ENCODE data around the gene LDLRAD4.

Gene LDLRAD4

DNA sequence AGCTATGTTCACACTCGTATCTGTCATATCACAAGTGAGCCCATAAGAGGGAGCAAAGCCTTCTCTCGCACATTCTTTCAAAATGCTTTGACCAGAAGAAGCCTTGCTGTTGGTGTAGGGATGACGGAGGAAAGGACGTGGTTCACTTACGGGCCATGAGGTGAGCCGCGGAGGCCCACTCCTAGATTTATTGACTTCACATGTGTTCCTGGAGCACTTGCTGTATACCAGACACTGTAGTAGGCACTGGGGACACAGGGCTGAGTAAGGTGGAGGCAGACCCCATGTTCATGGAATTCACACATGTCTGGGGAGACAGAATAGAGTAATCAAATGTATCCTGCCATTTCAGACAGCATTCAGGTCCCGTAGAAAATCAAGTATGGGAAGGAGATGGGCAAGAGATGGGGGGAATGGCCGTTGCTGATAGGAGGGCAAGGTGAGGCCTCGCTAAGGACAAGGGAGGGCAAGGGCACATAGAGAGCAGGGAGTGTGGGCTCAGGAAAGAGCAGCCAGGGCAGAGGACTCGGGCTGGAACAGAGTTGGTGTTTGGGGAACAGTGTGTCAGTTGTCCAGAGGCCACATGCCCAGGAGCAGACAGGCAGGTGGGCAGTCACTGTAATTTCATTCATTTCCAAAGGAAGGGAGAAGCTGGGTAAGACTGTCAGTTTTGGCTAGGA is 182.2 kb downstream of the LDLRAD4 start:
- Histone ChIP-seq H3K4me3 (ENCODE audit: low read length in 2 of 2) (no peak overlapping the region), H3K27me3 (ENCODE audit: control insufficient read depth in 2 of 2, insufficient read depth in 2 of 2, low read length in 2 of 2) (no peaks in the 10 kb centered on the region), H3K36me3 (ENCODE audit: control insufficient read depth in 2 of 2, insufficient read depth in 2 of 2, low read length in 2 of 2) (peaks cover 0 to 3% of the 10 kb centered on the region in 2 donors), H3K9me3 (ENCODE audit: control insufficient read depth in 2 of 2, low read length in 2 of 2) (no peaks in the 10 kb centered on the region), H3K9ac (ENCODE audit: low read depth in 1 of 2, low read length in 2 of 2) (no peak overlapping the region), H3K4me1 (ENCODE audit: control insufficient read depth in 2 of 2, insufficient read depth in 2 of 2, low read length in 2 of 2) (no peaks in the 10 kb centered on the region), H3K27ac (ENCODE audit: low read depth in 2 of 2, low read length in 2 of 2) (no peak overlapping the region)

DNA sequence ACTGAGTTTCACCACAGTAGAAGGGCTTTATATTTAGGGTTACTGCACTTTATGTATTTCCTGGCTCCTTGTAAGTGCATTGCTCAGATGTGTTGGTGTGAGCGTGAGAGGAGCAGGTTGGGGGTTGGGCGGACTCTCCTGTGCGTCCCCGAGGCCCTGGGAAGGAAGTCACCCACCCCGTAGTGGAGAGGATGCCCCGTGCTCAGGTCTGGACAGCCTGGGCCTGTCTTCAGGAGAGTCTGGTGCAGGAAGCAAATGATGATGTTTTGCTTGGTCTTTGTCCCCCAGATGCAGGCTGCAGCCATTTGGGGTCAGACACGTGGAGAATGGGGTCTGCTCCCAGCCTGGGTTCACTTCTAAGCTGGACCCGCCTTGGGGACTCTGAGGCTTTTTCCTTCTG is 182.8 kb downstream of the LDLRAD4 start:
- no peaks in the 10 kb centered on the region for H3K9me3 ChIP-seq (ENCODE audit: control insufficient read depth in 2 of 2, low read length in 2 of 2)
- H3K4me1 ChIP-seq (ENCODE audit: control insufficient read depth in 2 of 2, insufficient read depth in 2 of 2, low read length in 2 of 2), result no peaks in the 10 kb centered on the region
- no peak overlapping the region for H3K9ac ChIP-seq (ENCODE audit: low read depth in 1 of 2, low read length in 2 of 2)
- H3K27ac ChIP-seq (ENCODE audit: low read depth in 2 of 2, low read length in 2 of 2), result no peak overlapping the region
- no peaks in the 10 kb centered on the region for H3K27me3 ChIP-seq (ENCODE audit: control insufficient read depth in 2 of 2, insufficient read depth in 2 of 2, low read length in 2 of 2)
- H3K4me3 ChIP-seq (ENCODE audit: low read length in 2 of 2), result no peak overlapping the region
- H3K36me3 ChIP-seq (ENCODE audit: control insufficient read depth in 2 of 2, insufficient read depth in 2 of 2, low read length in 2 of 2), result peaks cover 0 to 3% of the 10 kb centered on the region in 2 donors

DNA sequence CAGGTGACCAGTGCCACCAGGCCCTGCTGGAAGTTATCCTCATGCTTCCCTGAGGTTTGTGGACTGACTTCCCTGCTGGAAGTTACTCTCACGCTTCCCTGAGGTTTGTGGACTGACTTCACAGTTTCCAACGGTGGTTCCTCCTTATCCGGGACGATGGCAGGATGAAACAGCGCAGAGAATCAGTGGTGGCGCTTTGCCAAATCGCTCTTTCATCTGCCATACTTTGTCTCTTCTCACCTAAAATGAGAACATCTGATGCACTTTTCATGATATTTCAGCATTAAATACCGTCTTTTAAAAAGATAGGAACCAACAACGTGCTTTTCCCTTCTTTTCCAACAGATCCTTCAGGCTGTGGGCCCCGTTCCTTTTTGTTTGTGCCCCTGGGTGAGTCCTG is 183.3 kb downstream of the LDLRAD4 start:
- no peak overlapping the region for H3K9ac ChIP-seq (ENCODE audit: low read depth in 1 of 2, low read length in 2 of 2)
- H3K36me3 ChIP-seq (ENCODE audit: control insufficient read depth in 2 of 2, insufficient read depth in 2 of 2, low read length in 2 of 2), result peaks cover 0 to 3% of the 10 kb centered on the region in 2 donors
- H3K27me3 ChIP-seq (ENCODE audit: control insufficient read depth in 2 of 2, insufficient read depth in 2 of 2, low read length in 2 of 2), result no peaks in the 10 kb centered on the region
- H3K4me3 ChIP-seq (ENCODE audit: low read length in 2 of 2), result no peak overlapping the region
- no peaks in the 10 kb centered on the region for H3K9me3 ChIP-seq (ENCODE audit: control insufficient read depth in 2 of 2, low read length in 2 of 2)
- no peak overlapping the region for H3K27ac ChIP-seq (ENCODE audit: low read depth in 2 of 2, low read length in 2 of 2)
- H3K4me1 ChIP-seq (ENCODE audit: control insufficient read depth in 2 of 2, insufficient read depth in 2 of 2, low read length in 2 of 2), result no peaks in the 10 kb centered on the region

DNA sequence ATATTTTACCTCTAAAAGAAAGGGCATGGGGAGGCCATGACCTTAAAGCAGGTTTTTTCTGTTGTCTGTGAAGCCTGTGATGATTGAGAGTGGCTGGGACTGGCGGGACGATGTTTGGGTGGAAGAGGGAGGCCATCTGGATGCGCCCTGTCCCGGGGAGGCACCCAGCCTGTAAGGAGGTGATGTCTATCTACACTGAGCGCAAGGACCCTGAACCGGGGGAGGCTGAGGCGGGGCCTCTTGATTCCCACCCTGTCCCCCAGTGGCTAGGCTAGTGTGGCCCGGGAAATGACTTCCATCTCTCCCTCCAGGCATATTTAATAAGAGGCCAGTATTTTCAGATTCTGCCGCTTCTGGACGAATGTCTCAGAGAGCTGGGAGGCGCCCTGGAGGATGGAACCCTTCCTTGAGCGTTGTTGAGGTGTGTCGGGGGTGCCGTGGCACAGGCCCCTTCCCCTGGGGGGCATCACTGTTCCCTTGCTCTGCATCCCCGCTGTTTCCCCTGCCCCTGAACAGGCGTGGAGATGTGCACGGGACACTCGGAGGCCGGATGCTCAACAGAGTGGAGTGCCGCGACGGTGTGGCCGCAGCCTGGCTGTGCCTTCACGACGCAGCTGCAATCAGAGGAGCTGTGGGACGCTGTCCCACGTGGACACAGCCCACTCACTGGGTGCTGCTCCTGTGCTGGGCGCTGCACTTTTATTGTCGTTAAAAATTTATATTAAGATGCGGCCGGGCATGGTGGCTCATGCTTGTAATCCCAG is 185.4 kb downstream of the LDLRAD4 start:
- Histone ChIP-seq H3K27me3 (ENCODE audit: control insufficient read depth in 2 of 2, insufficient read depth in 2 of 2, low read length in 2 of 2) (no peaks in the 10 kb centered on the region), H3K4me3 (ENCODE audit: low read length in 2 of 2) (no peak overlapping the region), H3K36me3 (ENCODE audit: control insufficient read depth in 2 of 2, insufficient read depth in 2 of 2, low read length in 2 of 2) (no peaks in the 10 kb centered on the region), H3K9me3 (ENCODE audit: control insufficient read depth in 2 of 2, low read length in 2 of 2) (no peaks in the 10 kb centered on the region), H3K27ac (ENCODE audit: low read depth in 2 of 2, low read length in 2 of 2) (no peak overlapping the region), H3K9ac (ENCODE audit: low read depth in 1 of 2, low read length in 2 of 2) (no peak overlapping the region), H3K4me1 (ENCODE audit: control insufficient read depth in 2 of 2, insufficient read depth in 2 of 2, low read length in 2 of 2) (no peaks in the 10 kb centered on the region)

DNA sequence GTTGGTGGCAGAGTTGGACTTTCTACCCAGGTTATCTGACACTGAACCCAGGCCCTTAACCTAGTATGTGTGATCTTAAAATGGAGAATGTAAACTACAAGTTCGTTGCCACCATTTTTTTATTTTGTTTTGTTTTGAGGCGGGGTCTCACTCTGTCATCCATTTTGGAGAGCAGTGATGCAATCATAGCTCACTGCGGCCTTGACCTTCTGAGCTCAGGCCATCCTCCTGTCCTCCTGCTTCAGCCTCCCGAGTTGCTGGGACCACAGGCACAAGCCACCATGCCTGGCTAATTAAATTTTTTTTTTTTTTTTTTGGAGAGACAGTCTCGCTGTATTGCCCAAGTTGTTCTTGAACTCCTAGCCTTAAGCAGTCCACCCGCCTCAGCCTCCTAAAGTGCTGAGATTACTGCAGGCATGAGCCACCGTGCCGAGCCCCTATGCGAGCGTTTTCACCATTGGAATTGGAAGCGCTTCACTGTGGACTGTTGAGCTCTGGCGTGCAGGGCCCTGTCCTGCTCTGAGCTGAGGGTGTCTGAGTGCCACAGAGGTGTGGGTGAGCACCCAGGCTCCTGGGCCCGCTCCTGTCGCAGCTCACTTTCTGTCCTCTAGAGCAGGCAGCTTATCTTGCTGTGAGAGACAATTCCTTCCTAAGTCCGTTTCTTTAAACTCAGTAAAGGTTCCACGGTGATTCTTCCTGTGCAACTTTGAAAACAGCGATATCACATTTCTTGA is 186.9 kb downstream of the LDLRAD4 start:
- Histone ChIP-seq H3K4me1 (ENCODE audit: control insufficient read depth in 2 of 2, insufficient read depth in 2 of 2, low read length in 2 of 2) (peaks cover 3 to 8% of the 10 kb centered on the region in 2 donors), H3K27ac (ENCODE audit: low read depth in 2 of 2, low read length in 2 of 2) (no peak overlapping the region), H3K27me3 (ENCODE audit: control insufficient read depth in 2 of 2, insufficient read depth in 2 of 2, low read length in 2 of 2) (no peaks in the 10 kb centered on the region), H3K4me3 (ENCODE audit: low read length in 2 of 2) (no peak overlapping the region), H3K9ac (ENCODE audit: low read depth in 1 of 2, low read length in 2 of 2) (no peak overlapping the region), H3K36me3 (ENCODE audit: control insufficient read depth in 2 of 2, insufficient read depth in 2 of 2, low read length in 2 of 2) (no peaks in the 10 kb centered on the region), H3K9me3 (ENCODE audit: control insufficient read depth in 2 of 2, low read length in 2 of 2) (no peaks in the 10 kb centered on the region)

DNA sequence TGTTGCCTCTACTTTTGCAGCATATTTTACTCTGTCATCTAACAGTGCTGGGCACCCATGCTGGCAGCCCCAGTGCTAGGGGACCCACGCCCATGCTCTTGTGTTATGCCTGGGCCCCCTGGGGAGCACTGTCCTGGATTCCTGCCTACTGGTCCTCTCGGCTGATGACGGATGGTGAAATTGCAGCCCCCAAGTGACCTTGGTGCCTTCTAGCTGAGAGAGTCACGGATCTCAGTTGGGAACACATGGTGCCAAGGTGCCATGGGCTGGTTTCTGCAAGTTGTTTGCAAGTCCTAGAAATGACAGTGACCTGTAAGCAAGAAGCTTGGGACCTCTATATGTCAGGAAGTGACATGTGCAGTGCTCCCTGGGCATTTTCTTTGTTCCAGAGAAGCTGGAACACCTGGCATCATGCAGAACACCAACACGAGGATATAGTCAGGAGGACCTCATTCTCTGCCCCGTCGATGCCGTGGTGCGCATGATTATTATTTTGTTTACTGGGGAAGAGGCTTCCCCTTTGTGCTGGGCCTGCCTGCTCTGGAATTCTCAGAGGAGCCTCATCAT is 187.6 kb downstream of the LDLRAD4 start:
- Histone ChIP-seq H3K36me3 (ENCODE audit: control insufficient read depth in 2 of 2, insufficient read depth in 2 of 2, low read length in 2 of 2) (no peaks in the 10 kb centered on the region), H3K27me3 (ENCODE audit: control insufficient read depth in 2 of 2, insufficient read depth in 2 of 2, low read length in 2 of 2) (no peaks in the 10 kb centered on the region)

DNA sequence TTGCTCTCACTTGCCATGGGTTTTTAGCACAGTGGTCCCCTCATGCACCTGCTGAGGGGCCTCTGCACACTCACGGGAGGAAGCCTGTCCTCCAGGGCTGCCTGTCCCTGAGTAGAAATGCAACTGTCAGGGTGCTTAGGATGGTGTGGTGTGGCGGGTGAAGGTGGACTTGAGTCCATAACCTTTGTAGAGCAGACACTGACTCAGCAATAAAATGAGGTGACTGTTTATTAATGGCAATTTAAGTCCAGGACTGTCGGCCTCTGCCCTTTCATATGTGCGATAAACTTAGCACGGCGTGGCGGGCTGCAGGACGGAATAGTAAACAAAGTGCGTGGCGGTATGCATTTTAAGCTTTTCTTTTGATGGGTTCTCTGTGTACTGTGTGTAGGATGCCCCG is 188.2 kb downstream of the LDLRAD4 start:
- Histone ChIP-seq H3K27me3 (ENCODE audit: control insufficient read depth in 2 of 2, insufficient read depth in 2 of 2, low read length in 2 of 2) (no peaks in the 10 kb centered on the region), H3K4me1 (ENCODE audit: control insufficient read depth in 2 of 2, insufficient read depth in 2 of 2, low read length in 2 of 2) (peaks cover 9 to 14% of the 10 kb centered on the region in 2 donors), H3K9ac (ENCODE audit: low read depth in 1 of 2, low read length in 2 of 2) (no peak overlapping the region), H3K36me3 (ENCODE audit: control insufficient read depth in 2 of 2, insufficient read depth in 2 of 2, low read length in 2 of 2) (no peaks in the 10 kb centered on the region), H3K9me3 (ENCODE audit: control insufficient read depth in 2 of 2, low read length in 2 of 2) (no peaks in the 10 kb centered on the region), H3K27ac (ENCODE audit: low read depth in 2 of 2, low read length in 2 of 2) (no peak overlapping the region), H3K4me3 (ENCODE audit: low read length in 2 of 2) (no peak overlapping the region)

More for the DNA sequence above, 187.6 kb downstream of the LDLRAD4 start:
- peaks cover 9 to 14% of the 10 kb centered on the region in 2 donors for H3K4me1 ChIP-seq (ENCODE audit: control insufficient read depth in 2 of 2, insufficient read depth in 2 of 2, low read length in 2 of 2)
- no peaks in the 10 kb centered on the region for H3K9me3 ChIP-seq (ENCODE audit: control insufficient read depth in 2 of 2, low read length in 2 of 2)
- H3K9ac ChIP-seq (ENCODE audit: low read depth in 1 of 2, low read length in 2 of 2), result no peak overlapping the region
- H3K4me3 ChIP-seq (ENCODE audit: low read length in 2 of 2), result no peak overlapping the region
- H3K27ac ChIP-seq (ENCODE audit: low read depth in 2 of 2, low read length in 2 of 2), result no peak overlapping the region

DNA sequence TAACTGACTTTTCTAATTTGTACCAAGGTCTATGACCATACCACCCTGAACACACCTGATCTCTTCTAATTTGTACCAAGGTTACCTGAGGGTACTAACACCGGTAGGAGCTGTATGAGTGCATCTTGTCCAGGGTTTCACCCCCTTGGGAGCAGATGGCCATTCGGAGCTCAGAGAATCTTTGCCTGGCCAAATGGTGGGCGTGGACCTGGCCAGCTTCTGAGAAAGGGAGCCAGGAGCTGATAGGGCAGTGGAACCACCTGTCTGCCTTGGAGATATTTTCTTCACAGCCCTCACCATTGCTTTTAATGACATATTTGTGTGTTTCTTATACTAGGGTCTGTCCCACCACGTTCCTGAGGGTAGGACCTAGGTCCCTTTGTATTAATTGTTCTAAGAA is 188.9 kb downstream of the LDLRAD4 start:
- Histone ChIP-seq H3K36me3 (ENCODE audit: control insufficient read depth in 2 of 2, insufficient read depth in 2 of 2, low read length in 2 of 2) (no peaks in the 10 kb centered on the region), H3K9ac (ENCODE audit: low read depth in 1 of 2, low read length in 2 of 2) (no peak overlapping the region), H3K27me3 (ENCODE audit: control insufficient read depth in 2 of 2, insufficient read depth in 2 of 2, low read length in 2 of 2) (no peaks in the 10 kb centered on the region), H3K9me3 (ENCODE audit: control insufficient read depth in 2 of 2, low read length in 2 of 2) (peaks cover 0 to 3% of the 10 kb centered on the region in 2 donors), H3K27ac (ENCODE audit: low read depth in 2 of 2, low read length in 2 of 2) (no peak overlapping the region), H3K4me3 (ENCODE audit: low read length in 2 of 2) (no peak overlapping the region), H3K4me1 (ENCODE audit: control insufficient read depth in 2 of 2, insufficient read depth in 2 of 2, low read length in 2 of 2) (peaks cover 9 to 14% of the 10 kb centered on the region in 2 donors)

DNA sequence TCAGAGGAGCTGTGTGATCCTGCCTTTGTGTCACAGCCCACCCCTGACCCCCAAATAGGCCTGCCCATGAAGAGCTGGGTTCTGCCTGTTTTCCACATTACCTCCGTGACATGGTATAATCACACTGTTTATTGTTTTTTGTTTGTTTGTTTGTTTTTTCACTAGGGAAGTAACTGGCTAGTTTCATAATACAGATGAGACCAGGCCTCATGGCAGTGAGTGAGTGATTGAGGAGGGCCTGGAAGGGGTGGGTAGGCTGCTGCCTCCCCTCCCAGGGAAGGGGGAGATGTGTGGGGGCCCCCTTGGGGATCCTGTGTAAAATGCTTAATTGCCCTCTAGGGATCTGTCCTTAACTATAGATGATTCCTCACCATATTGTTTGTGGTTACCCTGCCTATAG is 190.5 kb downstream of the LDLRAD4 start:
- no peaks in the 10 kb centered on the region for H3K27me3 ChIP-seq (ENCODE audit: control insufficient read depth in 2 of 2, insufficient read depth in 2 of 2, low read length in 2 of 2)
- no peak overlapping the region for H3K9ac ChIP-seq (ENCODE audit: low read depth in 1 of 2, low read length in 2 of 2)
- H3K4me3 ChIP-seq (ENCODE audit: low read length in 2 of 2), result no peak overlapping the region
- peaks cover 9 to 14% of the 10 kb centered on the region in 2 donors for H3K4me1 ChIP-seq (ENCODE audit: control insufficient read depth in 2 of 2, insufficient read depth in 2 of 2, low read length in 2 of 2)
- peaks cover 0 to 3% of the 10 kb centered on the region in 2 donors for H3K9me3 ChIP-seq (ENCODE audit: control insufficient read depth in 2 of 2, low read length in 2 of 2)
- H3K27ac ChIP-seq (ENCODE audit: low read depth in 2 of 2, low read length in 2 of 2), result no peak overlapping the region
- H3K36me3 ChIP-seq (ENCODE audit: control insufficient read depth in 2 of 2, insufficient read depth in 2 of 2, low read length in 2 of 2), result no peaks in the 10 kb centered on the region

DNA sequence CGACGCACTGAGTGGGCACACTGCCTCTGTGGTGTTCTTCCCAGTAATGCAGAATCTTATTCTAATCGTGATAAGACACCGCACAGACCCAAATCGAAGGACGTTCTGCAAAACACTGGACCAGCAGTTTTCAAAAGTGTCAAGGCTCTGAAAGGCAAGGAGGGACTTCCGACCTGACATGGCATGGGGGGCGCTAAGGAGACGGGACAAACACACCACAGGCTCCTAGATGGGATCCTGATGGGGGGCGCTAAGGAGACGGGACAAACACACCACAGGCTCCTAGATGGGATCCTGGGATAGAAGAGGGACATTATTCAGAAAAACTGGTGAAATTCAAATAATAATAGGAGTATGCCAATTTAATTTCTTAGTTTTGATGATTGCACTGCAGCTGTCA is 191.4 kb downstream of the LDLRAD4 start:
- Histone ChIP-seq H3K9ac (ENCODE audit: low read depth in 1 of 2, low read length in 2 of 2) (no peak overlapping the region), H3K4me3 (ENCODE audit: low read length in 2 of 2) (no peak overlapping the region), H3K27ac (ENCODE audit: low read depth in 2 of 2, low read length in 2 of 2) (no peak overlapping the region), H3K4me1 (ENCODE audit: control insufficient read depth in 2 of 2, insufficient read depth in 2 of 2, low read length in 2 of 2) (peaks cover 13 to 14% of the 10 kb centered on the region in 2 donors), H3K9me3 (ENCODE audit: control insufficient read depth in 2 of 2, low read length in 2 of 2) (peaks cover 0 to 3% of the 10 kb centered on the region in 2 donors), H3K27me3 (ENCODE audit: control insufficient read depth in 2 of 2, insufficient read depth in 2 of 2, low read length in 2 of 2) (no peaks in the 10 kb centered on the region), H3K36me3 (ENCODE audit: control insufficient read depth in 2 of 2, insufficient read depth in 2 of 2, low read length in 2 of 2) (no peaks in the 10 kb centered on the region)
